WTC11 (cell line): ENCODE results near the gene UBN1.

ENCODE experiments used
- CTCF ChIP-seq: fragments of 200-600 bp; IDR thresholded peaks from 2 replicates; pipeline ENCODE4 v1.8.0; 2022; ENCODE audit warnings: antibody characterized with exemption
- FOXP1 ChIP-seq: sonication (generic); formaldehyde crosslinking; IDR thresholded peaks from 2 replicates; pipeline ENCODE4 v1.8.0; 2022; ENCODE audit warnings: missing genetic modification reagents, mild to moderate bottlenecking, moderate library complexity, borderline replicate concordance
- JUN ChIP-seq: sonication (generic); formaldehyde crosslinking; IDR thresholded peaks from 2 replicates; pipeline ENCODE4 v1.8.0; 2023; ENCODE audit warnings: mild to moderate bottlenecking, missing genetic modification reagents
- NR1H2 ChIP-seq: sonication (generic); formaldehyde crosslinking; IDR thresholded peaks from 2 replicates; pipeline ENCODE4 v1.9.0; 2021; ENCODE audit warnings: mild to moderate bottlenecking, moderate library complexity, missing genetic modification reagents
- NR2C2 ChIP-seq: sonication (generic); formaldehyde crosslinking; IDR thresholded peaks from 2 replicates; pipeline ENCODE4 v1.8.0; 2022; ENCODE audit warnings: mild to moderate bottlenecking, missing genetic modification reagents
- SMAD3 ChIP-seq: sonication (generic); formaldehyde crosslinking; IDR thresholded peaks from 2 replicates; pipeline ENCODE4 v1.8.0; 2022; ENCODE audit warnings: missing genetic modification reagents, mild to moderate bottlenecking, borderline replicate concordance
- SP1 ChIP-seq: sonication (generic); formaldehyde crosslinking; conservative IDR thresholded peaks from 2 replicates; pipeline ENCODE4 v1.8.1; 2022; ENCODE audit warnings: missing genetic modification reagents

DNA sequence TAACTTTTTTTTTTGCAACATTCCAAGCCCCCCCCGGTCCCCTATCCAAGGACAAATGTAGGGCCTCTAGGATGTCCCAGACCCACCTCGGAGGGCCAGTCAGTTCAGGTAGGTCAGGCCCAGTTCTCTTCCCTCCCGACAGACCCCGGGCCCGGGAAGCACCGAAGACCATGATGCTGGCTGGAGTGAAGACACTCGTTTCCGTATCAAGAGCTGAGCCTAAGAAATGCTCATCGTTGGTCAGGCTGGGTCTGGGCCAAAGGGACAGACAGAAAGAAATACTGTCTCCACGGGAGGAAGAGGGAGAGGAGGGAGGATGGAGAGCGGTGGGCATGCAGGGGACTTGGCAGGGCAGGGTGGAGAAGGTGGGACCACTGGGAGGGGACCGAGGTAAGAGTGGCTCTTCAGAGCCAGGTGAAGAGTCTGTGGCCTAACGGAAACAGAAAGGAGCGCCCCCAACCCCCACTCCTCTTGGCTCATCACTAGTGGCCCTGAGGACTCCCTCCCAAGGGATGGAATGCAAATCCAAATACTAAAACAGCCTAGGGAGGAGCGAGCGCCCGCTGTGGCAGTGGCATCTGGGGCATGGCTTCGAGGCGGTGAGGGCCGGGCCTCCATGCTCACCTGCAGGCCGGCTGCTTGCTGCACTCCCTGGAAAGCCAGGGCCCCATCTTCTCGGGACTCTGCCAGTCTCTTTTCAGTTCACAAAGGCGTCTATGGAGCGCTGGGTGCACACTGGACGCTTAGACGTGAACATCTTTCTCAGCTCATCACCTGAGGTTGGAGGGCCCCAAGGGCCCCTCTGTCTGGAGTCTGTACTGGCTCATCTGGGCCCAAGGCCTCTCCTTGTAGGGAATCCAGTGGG lies 43.2 kb upstream of the UBN1 start:
- TF ChIP-seq JUN (CRISPR knock-in tag) (no peak), CTCF (no peak), FOXP1 (no peak), NR2C2 (CRISPR knock-in tag) (no peak), SP1 (no peak), SMAD3 (CRISPR knock-in tag) (no peak), NR1H2 (CRISPR knock-in tag) (no peak)
